A172 (cell line): Measurements from ENCODE around the gene ZDHHC17. TPM values are rescaled to one million over a fixed set of nuclear protein-coding genes. Genes with fewer than 3 reads are reported as not detected.

ENCODE experiments used
- DNase-seq: peaks from one replicate; pipeline ENCODE4 v3.0.0-alpha.2; 2015; ENCODE audit warnings: low spot score
- total RNA-seq: library from RNA; depleted of rRNA; stranded (reverse); fragments of >200 nt; shearing (Covaris generic); gene quantifications from 2 replicates; pipeline ENCODE4 v1.2.3, GENCODE V29; 2014

ZDHHC17 gene
- total RNA-seq, 1 experiment from 2014 or later = 19.4 TPM

DNA sequence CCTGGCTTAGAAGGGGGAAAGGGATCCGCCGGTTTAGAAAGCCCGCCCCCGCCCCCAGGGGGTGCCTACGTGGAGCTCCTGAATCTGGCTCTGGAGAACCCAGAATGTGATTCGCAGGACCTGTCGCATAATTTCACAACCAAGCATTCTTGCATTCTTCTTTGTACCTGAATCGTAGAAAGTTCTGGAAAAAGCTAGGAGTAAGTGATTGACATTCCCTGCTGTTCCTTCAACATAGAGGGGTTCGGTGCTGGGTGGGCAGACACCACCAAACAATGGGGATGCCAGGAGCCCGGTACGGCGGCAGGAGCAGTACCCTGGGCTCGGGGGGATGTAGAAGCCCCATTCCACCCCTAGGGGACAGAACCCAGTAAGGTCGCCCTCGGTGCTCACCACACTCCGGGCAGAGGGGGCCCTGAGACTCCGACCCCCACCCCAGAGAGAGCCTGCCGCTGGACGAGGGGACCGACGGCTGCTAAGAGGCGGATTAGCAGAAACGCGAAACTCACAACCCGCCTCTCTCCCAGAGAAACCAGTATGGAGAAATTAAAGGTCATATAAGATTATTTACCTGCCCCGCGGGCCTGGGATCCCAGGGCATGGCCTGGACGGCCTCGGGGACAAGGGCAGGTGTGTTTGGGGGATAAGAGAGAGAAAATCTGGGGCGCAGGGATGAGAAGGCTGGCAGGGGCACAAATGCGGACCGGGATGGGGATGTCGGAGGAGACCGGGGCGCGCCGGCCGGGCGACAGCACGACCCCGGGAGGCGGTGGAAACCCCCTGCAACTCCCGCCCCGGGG is 114.4 kb downstream of the ZDHHC17 start:
- peak; percentile 8 for DNase-seq

DNA sequence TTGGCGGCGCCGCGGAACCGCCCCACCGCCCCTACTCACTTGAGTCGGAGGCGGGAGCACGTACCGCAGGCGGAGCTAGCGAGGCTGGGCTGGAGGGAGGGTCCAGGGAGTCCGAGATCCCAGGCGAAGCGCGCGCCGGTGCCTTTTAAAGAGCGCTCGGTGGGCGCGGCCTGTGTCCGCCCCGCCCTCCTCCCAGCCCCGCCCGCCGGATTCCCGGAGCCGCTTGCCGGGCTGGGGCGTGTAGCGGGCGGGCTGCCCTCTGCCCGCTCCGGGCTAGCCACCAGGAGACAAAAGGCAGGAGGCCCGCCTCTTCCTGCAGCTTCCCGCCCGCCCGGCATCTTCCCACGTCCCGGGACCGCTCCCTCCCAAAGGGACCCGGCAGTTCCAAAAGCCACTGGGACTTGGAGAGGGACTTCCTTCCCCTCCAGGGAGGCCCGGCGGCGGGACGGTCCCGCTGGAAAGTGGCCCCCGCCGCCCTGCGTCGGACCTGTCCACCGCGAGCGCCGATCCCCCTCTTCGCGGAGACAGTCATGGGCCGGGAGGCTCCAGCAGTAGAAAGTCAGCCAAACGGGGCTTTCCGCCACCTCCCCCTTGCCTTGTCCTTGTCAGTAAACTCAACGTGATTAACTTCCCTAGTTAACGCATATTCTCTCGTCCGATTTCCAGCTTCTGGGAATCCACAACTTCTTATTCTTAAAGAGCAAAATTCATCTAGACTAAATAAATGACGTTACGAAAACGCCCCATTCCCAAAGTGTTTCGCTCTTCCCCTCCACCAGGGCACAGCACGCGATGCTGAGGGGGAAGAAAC is 115.2 kb downstream of the ZDHHC17 start, which contains the start of gene CSRP2:
TSS of gene CSRP2 (minus strand) at position 121 of the 811 bp plus-strand sequence. CDS start 12,759 bp downstream, outside the sequence.
- peak; percentile 76 for DNase-seq

DNA sequence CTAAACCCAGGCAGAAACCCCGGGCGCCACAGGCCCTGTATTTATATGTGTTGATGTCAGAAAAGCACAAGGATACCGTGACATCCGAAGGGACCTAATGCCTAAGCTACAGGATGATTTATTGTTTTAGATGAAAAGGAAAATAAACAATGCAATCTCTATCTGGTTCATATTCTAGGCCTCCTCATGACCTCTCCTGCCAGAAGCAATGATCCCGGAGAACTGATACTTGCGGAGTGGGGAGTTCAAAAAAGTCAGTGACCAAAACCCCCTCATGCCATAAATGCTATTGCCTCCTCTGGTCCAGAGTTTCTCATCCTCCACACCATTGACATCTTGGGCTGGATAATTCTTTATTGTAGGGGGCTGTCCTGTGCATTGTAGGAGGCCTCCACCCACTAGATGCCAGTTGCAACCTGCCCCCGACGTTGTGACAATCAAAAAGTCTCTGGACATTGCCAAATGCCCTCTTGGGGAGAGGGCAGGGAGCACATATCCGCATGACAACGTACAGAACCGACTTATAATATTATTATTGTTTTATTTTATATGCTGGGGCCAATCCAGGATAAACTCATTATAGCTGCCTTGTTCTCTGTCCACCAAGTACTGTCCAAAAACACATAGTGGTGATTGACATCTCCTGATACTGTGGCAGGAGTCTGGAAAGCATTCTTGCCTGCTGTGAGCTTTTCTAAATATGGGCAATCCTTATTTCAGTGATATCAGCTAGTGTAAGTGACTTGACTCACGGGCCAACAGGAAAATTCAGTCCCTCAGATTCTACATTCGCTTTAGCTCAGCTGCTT is 116.0 kb downstream of the ZDHHC17 start:
- no peak for DNase-seq

- no peak for DNase-seq
These were observed 116.7 kb downstream of the ZDHHC17 start for GRCh38 chr12:76880519-76881023.

GRCh38 chr12:76881142-76881541 is 117.2 kb downstream of the ZDHHC17 start:
- DNase-seq = no peak

- no peak for DNase-seq
These were observed 118.5 kb downstream of the ZDHHC17 start for GRCh38 chr12:76882367-76882766.

- DNase-seq = peak; percentile 16
These were observed 119.2 kb downstream of the ZDHHC17 start for GRCh38 chr12:76883151-76883550.

GRCh38 chr12:76883811-76884210 is 119.9 kb downstream of the ZDHHC17 start:
- DNase-seq = no peak

GRCh38 chr12:76888775-76889174 is 124.9 kb downstream of the ZDHHC17 start:
- DNase-seq = no peak

GRCh38 chr12:76890151-76891143 is 126.5 kb downstream of the ZDHHC17 start:
- DNase-seq = peak; percentile 39

DNA sequence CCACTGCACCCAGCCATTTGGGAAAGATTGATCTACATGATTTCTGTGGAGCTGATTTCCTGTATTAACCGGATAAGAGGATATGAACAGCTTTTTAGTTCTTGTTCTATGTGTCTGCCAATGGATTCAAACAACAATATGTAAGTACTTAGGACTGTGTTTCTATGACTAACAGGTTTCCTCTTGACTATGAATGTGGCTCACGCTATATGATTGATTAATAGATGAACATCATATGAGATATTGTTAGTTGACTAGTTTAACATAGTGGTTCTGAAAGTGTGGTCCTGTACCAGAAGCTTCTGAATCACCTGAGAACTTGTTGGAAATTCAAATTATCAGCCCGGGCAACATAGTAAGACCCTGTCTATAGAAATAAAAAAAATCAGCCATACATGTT is 127.7 kb downstream of the ZDHHC17 start:
- no peak for DNase-seq

DNA sequence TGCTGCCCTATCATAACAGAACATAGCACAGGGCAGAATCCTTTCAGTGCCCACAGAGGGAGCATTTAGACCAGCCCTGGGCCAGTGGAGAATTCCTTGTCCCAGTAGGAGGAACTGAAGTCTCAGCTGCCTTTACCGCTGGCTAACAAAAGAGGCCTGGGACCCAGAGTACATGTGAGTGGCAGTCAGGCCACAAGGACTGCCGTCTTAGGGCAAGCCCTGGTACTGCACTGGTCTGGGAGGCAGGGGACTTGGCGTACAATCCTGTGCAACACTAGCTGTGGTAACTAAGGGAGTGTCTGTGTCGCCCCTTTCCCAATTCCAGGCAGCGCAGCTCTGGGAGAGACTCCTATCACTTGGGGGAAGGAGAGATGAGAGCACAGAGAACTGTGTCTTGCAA is 131.9 kb downstream of the ZDHHC17 start:
- DNase-seq = no peak

DNA sequence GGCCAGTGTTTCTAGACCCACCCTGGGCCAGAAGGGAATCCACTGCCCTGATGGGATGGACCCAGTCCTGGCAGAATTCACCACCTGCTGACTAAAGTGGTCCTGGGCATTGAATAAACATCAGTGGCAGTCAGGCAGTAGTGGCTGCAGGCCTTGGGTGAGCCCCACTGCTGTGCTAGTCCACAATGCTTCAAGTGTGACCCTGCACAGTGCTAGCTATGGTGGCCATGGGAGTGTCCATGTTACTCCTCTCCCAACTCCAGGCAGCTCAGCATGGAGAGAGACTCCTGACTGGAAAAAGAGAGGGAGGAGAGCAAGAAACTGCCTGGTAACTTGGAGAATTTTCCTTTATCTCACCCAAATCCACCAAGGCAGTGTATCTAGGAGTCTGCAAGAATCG is 132.4 kb downstream of the ZDHHC17 start:
- DNase-seq = no peak

GRCh38 chr12:76898442-76898841 is 134.5 kb downstream of the ZDHHC17 start:
- no peak for DNase-seq

DNA sequence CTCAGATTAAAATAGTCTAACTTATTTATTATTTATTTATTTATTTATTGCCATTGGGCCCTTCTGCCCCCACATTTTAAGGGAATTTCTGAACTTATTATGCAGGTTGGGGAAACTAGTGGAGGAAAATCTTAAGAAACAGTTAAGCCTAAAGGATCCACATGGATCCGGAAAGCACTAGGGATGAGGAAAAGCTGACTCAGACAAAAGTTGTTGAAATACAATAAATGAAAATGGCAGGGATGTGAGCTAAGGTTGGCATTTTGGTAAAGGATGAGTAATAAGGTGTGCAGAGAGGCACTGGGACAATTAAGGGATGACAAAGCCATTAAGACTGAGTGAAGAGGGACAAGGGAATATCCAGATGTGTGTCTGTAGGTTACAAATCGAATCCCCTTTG is 135.6 kb downstream of the ZDHHC17 start:
- DNase-seq = no peak

GRCh38 chr12:76901628-76902380 is 137.9 kb downstream of the ZDHHC17 start:
- DNase-seq = no peak
